Measurements from ENCODE around the gene C16orf82.

C16orf82 gene

GRCh38 chr16:27111486-27111885 lies 44.8 kb downstream of the C16orf82 start:
- DNase-seq (ENCODE audit: extremely low read depth, low read depth): no peak

GRCh38 chr16:27112093-27112811 lies 45.5 kb downstream of the C16orf82 start:
- DNase-seq (ENCODE audit: extremely low read depth, low read depth): no peak
- TF ChIP-seq CTCF (IDR thresholded peaks at IDR 0.05; ENCODE audit: low read depth, low read length): no peak

More at GRCh38 chr16:27111486-27111885, 44.8 kb downstream of the C16orf82 start:
- TF ChIP-seq CTCF (IDR thresholded peaks at IDR 0.05; ENCODE audit: low read depth, low read length): no peak

GRCh38 chr16:27113341-27113841 lies 46.7 kb downstream of the C16orf82 start:
- no peak for TF ChIP-seq CTCF (IDR thresholded peaks at IDR 0.05; ENCODE audit: low read depth, low read length)
- DNase-seq (ENCODE audit: extremely low read depth, low read depth): no peak

GRCh38 chr16:27114006-27114405 lies 47.3 kb downstream of the C16orf82 start:
- TF ChIP-seq CTCF (IDR thresholded peaks at IDR 0.05; ENCODE audit: low read depth, low read length): no peak
- DNase-seq (ENCODE audit: extremely low read depth, low read depth): no peak

GRCh38 chr16:27118526-27118925 lies 51.8 kb downstream of the C16orf82 start:
- DNase-seq (ENCODE audit: extremely low read depth, low read depth): no peak
- TF ChIP-seq CTCF (IDR thresholded peaks at IDR 0.05; ENCODE audit: low read depth, low read length): no peak
